Mucosa of gallbladder (tissue), 1 donor: Measurements from ENCODE around the gene ATP1A3. TPM values are rescaled to one million over a fixed set of nuclear protein-coding genes. Genes with fewer than 3 reads are reported as not detected.
A peak's percentile ranks its signal among the peaks of the same experiment; 100 is the strongest.

Experiments used
- DNase-seq: peaks from one replicate; pipeline ENCODE4 v3.0.0-alpha.2; 2020; ENCODE audit warnings: low spot score
- total RNA-seq: library from RNA; stranded (reverse); gene quantifications from one replicate; pipeline ENCODE4 v1.2.1, GENCODE V29; 2021
- donor health status: DM: no; HTN: no; CAD: no.

ATP1A3 gene
- total RNA-seq, 1 donor from 2014 or later, result 0.60 TPM

DNA sequence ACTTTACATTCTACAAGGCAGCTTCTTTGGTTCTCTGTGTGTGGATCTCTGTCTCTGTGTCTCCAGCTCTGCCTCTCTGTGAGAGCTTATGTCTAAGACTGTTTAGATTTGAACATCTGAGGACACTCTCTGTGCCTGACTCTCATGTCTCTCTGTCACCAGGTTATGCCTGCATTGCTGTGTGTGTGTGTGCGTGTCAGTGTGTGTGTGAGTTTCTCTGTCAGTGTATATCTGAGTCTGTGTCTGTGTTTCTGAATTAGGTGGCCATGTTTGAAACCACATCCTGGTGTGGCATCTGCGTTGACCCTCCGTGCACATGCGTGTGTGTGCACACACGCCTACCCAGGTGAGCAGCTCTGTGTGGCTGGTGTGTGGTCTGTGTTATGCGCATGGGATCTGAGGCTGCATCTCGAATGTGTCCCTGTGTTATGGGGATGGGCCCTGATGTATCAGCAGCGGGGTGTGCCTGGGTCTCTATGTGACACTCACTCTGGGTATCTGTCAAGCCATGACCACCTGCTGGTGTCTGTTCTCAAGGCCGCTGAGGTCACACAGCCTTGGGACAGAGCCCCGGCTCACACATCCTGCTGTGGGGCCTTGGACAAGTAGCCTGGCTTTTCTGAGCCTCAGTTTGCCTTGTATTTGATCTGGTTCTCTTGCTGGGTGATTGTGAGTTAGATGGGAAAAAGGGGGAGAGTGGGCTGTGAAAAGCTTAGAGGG, 6.7 kb downstream of the ATP1A3 start:
- DNase-seq, result no peak

DNA sequence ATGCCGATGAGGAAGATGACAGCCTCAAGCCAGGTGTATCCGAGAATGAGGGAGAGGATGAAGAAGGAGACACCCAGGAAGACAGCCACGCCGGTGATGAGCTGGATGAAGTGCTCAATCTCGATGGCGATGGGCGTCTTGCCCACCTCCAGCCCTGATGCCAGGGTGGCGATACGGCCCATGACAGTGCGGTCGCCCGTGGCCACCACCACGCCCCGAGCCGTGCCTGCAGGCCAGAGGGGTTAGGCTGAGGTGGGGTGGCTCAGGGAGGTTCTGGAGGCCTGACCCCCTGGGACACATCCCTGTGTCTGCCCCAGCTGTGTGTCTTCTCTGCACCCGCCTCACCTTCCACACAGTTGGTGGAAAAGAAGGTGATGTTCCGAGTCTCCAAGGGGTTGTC, 9.1 kb downstream of the ATP1A3 start:
- DNase-seq, result no peak

DNA sequence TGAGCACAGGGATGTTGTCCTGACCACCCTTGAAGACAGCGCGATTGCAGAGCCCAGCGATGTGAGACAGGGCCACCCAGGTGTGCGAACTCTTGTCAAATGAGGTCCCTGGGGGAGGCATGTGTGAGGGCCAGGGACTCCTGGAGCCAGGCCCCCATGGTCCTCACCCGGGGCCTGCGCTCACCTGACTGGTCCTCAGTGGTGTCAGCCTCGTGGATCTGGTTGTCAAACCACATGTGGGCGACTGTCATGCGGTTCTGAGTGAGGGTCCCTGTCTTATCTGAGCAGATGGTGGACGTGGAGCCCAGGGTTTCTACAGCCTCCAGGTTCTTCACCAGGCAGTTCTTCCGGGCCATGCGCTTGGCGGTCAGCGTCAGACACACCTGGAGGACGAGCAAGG, 12.3 kb downstream of the ATP1A3 start:
- no peak for DNase-seq

DNA sequence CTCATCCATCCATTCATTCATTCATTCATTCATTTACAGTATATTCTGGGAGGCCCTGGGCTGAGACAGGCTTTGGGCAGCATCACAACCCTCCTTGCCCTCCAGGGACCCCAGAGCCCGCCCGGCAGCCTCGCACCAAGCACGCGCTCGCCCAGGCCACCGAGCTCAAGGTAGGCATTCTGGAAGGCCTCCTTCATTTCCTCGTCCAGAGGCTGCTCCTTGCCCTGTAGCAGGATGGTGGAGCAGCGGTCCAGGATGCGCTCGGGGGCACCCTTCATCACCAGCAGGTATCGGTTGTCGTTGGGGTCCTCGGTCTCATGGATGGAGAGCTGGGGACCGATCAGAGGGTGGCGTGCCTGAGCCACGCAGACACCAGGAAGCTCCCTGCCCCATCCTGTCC, 15.6 kb downstream of the ATP1A3 start:
- no peak for DNase-seq

DNA sequence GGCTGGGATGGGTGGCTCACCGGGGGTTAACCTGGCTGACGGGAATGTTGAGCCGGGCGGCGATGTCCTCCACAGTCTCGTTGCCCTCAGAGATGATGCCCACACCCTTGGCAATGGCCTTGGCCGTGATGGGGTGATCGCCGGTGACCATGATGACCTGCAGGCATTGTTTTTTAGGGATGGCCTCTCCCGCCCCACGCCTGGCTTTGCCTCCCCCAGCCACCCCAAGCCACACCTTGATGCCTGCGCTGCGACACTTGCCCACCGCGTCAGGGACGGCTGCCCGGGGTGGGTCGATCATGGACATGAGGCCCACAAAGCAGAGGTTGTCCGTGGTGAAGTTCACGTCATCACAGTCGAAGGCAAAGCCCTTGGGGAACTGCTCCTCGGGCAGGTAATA, 16.1 kb downstream of the ATP1A3 start:
- no peak for DNase-seq

DNA sequence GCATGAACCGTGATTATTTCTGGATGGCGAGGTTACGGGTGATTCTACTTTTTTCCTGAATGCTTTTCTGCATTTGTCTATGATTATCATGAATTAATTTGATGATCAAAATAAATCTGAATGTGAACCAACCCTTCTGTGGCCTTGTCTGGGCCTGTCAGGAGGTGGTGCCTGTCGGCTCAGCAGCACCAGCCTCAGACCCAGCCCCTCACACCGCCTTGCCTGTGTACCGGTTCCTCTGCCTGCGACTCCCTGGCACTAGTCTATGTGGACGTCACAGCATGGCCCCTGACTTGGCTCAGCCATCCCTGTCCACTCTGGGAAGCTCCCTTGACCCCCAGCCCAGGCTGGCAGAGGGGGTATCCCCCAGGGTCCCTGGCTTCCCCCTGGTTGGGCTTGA, 19.4 kb downstream of the ATP1A3 start:
- no peak for DNase-seq

DNA sequence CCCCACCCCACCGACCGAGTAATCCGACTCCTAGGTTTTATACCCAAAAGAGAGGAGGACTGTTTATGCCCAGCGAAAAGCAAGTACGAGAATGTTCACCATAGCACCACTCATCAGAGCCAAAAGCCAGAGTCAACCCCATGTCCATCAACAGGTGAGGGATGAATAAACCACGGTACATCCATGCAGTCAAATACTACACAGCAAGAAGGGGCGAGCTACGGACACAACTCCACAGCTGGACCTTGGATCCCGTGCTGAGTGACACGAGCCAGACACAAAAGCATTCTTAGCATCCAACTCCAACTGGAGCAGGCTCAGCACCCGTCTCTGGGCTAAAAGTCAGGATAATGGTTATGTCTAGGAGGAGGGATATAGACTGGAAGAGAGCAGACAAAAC, 22.7 kb downstream of the ATP1A3 start:
- no peak for DNase-seq

DNA sequence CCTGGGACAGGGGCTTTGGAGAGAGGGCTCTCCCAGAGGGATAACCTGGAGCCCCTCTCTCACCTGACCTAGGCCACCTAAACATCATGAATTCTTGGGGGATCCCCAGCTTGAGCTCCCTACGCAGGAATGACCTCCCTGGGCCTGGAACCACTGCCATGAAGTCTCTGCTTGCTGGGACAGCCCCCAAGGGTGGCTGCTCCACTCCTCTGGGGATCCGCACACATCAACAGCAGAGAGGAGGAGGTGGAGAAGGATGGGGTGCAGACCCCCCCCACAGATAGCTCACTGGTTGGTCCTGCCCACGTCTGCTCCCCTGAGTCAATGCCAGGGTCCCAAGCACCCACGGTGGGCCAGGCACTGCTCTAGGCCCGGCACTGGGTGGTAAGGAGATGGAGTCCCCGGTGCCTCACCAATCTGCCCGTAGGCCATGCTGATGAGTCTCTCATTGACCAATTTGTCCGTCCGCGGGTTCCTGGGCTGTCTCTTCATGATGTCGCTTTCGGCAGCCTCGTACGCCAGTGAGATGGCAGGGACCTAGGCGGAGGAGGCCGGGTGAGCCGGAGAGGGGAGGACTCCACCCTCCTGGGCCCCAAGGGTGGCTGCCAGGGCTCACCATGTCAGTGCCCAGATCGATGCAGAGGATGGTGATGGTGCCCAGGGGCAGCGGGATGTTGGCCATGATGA, 24.1 kb downstream of the ATP1A3 start:
- DNase-seq, result no peak

DNA sequence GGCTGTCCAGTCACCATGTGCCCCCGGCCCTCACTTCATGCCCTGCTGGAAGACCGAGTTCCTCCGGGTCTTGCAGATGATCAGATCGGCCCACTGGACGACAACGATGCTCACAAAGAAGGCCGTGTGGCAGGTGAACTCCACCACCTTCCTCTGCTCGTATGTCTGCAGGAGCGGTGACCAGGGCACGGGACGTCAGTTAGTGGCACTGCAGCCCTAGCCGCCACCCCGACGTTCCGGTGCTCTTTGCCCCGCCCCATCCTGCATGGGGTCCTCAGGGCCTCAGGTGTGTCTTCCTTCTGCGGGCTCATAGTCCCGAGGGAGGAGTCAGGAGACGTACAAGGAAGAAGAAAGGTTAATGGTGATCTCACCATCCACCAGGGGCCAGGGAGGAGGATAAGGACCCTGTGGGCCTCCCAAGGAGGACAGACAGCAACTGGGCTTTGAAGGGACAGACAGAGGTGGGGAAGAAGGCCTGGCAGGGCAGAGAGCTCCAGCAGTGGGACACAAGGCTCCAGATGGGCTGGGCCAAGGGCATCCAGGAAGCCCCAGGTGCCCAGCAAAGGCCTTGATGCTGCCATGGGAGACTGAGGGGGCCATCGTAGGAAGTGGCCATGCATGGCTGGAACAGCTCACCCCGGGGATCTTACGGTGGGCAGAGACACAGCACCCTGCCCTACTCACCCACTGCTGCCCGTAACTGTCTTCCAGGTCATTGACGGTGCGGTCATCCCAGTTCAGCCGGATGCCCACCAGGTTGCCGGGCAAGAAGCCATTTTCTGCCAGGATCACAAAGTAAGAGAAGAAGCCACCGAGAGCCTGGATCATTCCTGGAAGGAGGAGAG, 25.1 kb downstream of the ATP1A3 start:
- no peak for DNase-seq

DNA sequence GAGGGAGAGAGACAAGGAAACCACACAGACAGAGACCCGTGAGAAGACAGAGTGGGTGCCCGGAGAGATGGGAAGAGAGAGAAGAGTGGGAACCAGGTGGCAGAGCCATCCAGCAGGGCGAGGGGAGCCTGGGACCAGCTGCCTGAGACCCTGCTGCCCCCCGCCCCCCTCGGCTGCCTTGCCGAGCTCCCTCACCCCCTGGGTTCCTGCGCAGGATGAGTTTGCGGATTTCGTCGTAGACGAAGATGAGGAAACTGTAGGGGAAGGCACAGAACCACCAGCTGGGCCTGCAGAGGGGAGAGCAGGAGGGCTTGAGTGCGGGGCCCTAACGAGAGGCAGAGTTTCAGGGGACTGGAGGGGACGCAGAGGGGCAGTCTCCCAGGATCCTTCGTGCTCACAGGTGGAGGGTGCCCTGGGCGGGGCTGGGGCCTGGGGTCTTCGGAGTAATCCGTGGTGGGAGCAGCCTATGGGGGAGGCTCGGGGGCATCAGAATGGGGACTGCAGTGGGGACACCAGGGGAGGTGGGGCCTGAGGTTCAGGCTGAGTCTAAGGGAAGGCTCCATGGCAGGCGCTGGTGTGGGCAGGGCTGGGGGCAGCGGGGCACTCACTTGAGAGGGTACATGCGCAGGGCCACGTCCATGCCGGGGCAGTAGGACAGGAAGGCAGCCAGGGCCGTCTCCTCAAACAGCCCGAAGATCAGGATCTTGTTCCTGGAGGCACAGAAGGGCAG, 26.8 kb downstream of the ATP1A3 start:
- no peak for DNase-seq

DNA sequence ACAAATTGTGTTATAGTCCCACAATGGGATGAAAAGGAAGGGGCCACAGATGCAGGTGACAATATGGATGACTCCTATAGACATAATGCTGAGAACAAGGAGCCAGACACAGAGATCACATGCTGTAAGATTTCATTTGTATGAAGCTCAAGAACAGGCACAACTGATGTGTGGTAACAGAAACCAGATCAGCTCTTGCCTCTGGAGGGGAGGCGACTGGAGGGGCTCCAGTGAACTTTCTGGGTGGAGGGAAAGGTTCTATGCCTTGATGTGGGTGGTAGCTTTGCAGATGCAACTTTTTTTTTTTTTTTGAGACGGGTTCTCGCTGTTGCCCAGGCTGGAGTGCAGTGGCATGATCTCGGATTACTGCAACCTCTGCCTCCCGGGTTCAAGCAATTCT, 28.9 kb downstream of the ATP1A3 start:
- DNase-seq, result no peak

DNA sequence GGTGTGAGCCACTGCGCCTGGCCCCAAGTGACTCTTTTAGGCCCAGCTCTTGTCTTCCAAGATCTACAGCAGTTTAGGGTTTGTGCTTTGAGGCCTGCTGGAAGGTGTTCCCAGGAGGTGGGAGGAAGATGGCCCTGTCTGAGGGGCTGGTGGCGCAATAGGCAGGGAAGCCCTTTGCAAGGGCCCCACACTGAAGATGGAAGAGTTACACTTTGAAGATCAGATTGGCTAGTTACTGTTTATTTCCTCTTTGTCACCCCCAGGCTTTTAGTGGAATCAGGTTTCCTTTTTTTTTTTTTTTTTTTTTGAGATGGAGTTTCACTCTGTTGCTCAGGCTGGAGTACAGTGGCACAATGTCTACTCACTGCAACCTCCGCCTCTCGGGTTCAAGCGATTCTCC, 33.1 kb downstream of the ATP1A3 start:
- no peak for DNase-seq

DNA sequence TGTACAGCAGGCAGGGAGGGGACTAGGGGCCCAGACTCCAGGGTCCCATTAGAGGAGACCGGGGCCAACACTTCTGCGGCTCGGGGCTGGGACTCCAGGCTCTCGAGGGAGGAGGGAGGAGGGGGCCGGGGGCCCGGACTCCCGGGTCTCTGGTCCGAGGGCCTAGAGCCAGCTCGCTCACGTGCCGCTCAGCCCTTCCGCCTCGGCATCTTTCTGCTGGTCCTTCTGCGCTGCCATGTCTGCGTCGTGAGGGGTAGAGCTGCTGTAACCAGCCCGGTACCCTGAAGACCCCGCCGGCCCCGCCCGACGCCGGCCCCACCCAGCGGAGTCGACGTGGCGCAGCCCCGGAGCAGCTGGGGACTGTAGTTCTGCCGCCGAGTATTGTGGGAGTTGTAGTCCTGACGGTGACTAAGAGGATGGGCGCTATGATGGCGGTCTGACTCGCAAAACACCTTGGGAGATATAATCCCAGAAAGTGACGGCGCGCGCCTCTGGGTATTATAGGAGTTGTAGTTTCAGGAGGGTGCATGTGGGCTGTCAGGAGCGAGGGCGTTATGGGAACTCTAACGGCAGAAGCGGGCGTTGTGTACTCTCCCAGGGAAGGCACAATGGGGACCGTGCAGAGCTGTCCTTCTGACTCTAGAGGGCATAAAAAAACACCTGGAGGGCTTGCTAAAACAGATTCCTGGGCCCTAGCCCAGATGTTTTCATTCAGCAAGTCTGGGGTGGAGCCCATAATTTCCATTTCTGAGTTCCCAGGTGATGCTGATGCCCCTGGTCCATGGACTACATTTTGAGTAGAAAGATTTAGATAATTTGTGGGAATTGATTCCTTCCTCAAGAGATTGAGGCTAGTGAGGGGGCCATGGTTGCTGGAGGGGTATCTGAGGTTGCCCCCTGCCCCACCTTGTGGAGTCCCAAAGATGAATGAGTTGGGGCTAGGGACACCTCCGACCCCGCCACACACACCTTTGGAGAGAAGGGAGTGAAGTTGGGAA, 34.7 kb downstream of the ATP1A3 start, which contains the start of gene RABAC1:
RABAC1 (minus strand) TSS at position 266 of the 998 bp plus-strand sequence; CDS start at position 237, 29 bp downstream.
- peak; percentile 91 for DNase-seq

DNA sequence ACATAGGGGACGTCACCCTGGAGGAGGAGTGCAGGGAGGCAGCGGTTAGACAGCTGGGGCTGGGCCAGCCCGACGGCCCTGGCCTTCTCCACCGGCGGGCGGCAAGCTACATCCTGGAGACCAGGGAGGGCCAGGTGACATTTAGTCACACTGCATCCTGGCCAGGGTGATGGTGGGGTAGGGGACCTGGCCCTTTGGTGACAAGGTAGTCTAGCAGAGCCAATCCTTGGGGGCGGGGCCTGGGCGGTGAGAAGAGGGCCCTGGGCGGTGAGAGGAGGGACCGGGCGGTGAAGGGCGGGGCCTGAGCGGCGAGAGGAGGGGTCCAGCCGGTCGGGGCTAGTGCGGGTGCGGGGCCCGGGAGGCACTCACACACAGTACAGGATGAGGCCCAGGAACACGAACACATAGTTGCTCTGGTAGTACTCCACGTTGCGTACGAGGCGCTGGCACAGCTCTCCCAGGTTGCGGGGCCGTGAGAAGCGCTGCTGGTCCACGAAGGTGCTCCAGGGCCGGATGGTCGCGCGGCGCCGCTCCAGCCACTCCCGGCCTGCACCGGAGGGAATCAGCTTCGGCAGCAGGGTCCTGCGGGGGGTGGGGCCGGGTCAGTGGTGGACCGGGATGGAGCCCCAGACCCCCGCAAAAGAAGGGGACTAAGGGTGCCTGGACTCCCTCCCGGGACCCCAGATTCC, 35.5 kb downstream of the ATP1A3 start:
- DNase-seq, result peak; percentile 83

DNA sequence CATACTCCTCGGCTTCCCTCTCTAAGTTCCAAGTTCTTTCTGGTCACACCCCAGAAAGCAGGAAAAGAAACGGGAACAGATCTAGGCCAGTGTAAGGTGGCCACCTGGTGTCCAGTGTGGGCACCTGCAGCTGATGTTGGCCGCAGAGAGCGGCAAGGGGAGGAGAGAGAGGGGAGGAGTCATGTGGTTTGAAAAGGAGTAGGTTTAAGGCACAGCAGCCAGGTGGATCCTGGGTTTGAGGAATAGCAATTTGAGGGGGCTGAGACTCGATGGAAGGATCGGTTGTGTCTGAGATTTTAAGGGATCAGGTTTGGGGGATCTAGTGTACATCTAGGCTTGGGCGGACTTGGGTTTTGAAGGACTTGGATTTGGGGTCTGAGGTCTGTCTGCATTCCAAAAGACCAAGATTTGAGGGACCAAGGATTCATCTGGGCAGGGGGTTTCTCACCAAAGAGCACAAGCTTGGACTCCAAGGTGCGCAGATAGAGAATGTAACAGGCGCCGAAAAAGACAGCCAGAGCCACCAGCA, 36.1 kb downstream of the ATP1A3 start:
- peak; percentile 79 for DNase-seq

DNA sequence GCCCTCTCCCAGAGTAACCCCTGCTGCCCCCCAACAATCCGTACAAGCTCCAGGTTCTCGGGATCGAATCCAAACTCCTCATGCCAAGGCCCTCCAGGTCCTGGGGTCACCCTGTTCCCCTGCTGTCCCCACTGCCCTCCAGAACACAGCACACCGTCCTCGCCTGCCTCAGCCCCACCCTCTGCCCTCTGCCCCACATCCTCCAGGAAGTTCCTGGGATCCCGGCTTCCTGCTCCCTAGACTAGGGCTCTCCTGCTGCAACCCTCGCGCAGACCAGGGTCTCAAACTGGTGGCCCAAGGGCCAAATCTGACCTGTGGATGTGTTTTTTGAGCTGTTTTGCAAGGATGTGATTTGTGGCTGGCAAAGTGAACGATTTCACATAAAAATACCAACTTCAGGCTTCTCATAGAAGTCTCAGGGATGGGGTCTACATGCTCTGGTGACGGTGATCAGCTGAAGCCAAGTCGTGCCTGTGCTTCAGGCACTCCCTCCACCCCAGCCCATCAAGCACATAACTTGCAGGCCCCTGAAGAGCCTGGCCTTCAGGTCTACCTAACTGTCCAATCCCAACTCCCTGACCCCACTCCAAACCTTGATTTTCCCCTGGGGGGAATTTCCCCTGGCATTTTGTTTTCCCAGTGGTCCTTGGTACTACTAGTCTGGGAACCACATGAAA, 36.7 kb downstream of the ATP1A3 start:
- no peak for DNase-seq

DNA sequence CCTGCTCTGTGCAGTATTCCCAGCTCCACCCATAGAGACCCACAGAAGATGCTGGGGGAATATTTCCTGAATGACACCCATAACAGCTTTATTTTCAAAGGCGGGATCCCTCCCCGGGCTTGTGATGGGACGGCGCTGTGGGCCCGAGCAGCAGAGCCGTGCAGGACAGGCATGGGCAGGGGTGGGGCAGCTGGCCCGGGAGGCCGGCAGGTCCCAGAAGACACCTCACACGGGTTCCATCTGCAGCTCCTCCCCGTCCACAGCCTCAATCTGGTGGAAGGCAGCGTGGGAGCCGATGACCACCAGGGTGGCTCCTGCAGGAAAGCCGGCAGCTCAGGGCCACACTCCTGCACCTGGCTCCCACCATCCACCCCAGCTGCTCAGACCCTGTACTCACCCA, 37.4 kb downstream of the ATP1A3 start:
- no peak for DNase-seq

DNA sequence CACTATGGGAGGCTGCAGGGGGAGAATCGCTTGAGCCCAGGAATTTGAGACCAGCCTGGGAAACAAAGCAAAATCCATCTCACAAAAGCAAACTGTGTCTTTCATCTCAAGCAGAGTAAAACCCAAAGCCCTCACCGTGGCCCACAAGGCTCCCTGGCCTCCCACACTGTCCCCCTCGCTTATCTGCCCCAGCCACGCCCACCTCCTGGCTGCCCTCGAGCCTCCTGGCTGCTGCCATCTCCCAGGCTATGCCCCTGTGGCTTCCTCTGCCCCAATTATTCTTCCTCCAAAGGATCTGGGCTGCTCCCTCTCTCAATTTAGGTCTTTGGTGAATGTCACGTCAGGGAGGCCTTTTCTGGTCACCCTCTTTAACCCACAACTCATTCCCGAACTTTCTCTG, 38.5 kb downstream of the ATP1A3 start:
- DNase-seq, result no peak

DNA sequence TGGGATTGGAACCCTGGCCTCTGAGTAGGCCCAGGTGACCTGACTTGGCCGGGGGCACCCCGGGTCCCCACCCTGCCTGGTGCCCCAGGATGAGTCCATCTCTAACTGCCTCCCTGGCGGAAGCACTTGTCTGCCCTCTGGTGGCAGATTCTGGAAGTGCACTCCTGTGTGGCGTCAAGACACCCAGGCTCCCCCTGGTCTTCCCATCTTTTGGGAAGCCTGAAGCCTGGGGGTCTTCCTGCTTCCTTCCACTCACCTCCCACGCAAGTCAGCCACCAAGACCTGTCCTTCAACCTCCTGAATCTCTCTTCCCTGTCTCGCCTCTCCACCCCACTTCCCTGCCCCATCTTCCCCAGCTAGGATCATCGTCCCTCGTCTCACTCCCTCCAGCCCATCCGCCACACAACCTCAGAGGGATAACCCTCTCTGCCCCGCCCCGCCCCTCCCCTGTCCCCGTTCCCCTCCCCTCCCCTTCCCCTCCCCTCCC, 42.3 kb downstream of the ATP1A3 start:
- DNase-seq, result peak; percentile 79
